ENCODE results near the gene IFNK. TPM values are rescaled to one million over a fixed set of nuclear protein-coding genes. Genes with fewer than 3 reads are reported as not detected.

Gene IFNK
- total and polyA plus RNA-seq, 8 donors = 0.14 TPM; not detected in 7

DNA sequence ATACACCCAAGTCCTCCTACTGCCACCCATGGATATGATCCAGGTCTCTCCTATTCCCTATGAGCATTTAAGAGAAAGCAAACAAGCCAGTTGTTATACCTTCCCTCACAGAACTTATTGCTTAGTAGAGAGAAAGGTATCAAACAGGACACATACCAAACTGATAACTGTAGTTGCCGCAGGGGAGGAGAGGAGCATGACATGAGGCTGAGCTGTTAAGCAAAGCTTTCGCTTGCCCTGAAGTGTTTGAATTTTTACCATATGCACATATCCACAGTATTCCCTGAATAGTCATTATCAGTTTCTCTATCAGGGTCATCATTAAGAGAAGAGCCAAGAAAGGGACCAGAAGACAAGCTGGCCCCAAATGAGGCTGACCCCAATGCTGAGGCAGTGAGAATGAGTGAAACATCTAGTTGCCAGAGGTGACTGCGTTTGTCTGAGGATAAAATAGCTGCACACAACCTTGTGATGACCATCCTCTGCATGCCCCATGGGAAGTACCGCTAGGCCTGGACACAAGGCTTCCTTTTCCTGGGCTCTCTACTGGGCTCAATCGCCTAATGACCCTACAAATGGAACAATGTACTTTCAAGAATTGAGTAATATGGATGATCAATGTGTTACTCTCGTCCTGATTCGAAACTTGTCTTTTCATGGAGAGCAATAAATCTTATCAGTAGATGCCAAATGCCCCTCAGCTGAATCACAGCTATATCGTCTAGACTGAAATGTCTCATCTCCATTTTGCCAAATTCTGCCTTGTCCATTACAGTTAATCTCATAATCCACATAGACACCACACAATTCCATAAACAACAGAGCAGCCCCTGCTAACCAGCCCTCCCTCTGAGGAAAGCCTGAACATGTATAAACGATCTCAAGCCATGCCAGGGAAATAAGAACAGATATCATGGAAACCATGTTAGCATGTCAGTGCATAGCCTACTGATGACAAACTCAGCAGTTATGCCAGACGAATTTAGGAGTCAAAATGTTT lies 4.3 kb upstream of the IFNK start:
- ATAC-seq = no peak
- intact Hi-C loops (cut with DNase I) = no loop called here

GRCh38 chr9:27520986-27521385 lies 3.1 kb upstream of the IFNK start:
- intact Hi-C loops (cut with DNase I) = no loop called here
- no peak overlapping the region for H3K4me3 ChIP-seq
- ATAC-seq = no peak

More for the DNA sequence above, 4.3 kb upstream of the IFNK start:
- Histone ChIP-seq H3K27ac (no peak overlapping the region), H3K36me3 (no peaks in the 10 kb centered on the region), H3K4me1 (no peaks in the 10 kb centered on the region), H3K27me3 (no peaks in the 10 kb centered on the region), H3K4me3 (no peak overlapping the region), H3K9me3 (no peaks in the 10 kb centered on the region)
- no peak for TF ChIP-seq CTCF (IDR thresholded peaks at IDR 0.05)
- DNase-seq = no peak

DNA sequence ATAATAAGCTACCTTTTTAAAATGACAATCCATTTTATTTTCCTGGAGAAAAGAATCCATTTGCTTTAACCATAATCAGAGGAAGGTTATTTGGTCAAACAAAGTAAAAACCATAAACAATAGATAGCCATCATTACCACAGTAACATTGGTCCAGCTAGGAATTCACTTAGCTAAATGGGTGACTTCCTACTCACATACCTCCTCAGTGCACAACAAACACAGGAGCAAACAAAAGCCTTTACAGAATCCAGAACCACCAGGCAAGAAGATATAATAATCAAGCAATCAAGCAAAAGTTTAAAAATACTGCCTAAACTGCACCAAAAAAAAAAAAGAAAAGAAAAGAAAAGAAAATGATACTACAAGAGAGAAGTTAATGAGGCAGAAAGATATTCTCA lies 949 bp upstream of the IFNK start:
- H3K4me1 ChIP-seq = peaks cover 0 to 7% of the 10 kb centered on the region in 2 donors
- intact Hi-C loops (cut with DNase I) = no loop called here

More at GRCh38 chr9:27520986-27521385, 3.1 kb upstream of the IFNK start:
- TF ChIP-seq CTCF (IDR thresholded peaks at IDR 0.05) = no peak
- Histone ChIP-seq H3K27ac (no peak overlapping the region), H3K4me1 (no peaks in the 10 kb centered on the region), H3K36me3 (no peaks in the 10 kb centered on the region), H3K27me3 (no peaks in the 10 kb centered on the region), H3K9me3 (no peaks in the 10 kb centered on the region)
- DNase-seq = no peak

DNA sequence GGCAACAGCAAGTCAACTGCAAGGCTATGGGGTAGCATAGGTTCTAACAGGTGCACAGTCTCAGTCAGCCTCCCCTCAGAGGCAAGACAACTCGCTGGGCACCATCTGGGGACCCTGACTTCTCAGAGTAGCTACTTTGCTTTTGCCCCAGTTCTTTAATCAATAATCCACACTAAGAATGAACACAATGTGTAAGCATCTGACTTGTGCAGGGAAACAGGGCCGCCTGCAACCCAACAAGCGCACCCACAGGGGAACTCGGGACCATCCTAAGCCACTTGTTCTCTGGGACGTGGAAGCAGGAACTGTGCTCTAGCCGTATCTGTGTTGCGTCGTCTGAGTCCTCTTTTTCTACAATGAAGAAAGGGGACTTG lies 3.6 kb downstream of the IFNK start:
- ATAC-seq (peak; percentile 1), DNase-seq (peak in 1 of 4 donors; percentile 47)
- no peak for TF ChIP-seq CTCF (IDR thresholded peaks at IDR 0.05)
- no peaks in the 10 kb centered on the region for H3K36me3 ChIP-seq
- peak overlapping the region; percentile 76 to 87 for H3K27ac ChIP-seq
- H3K27me3 ChIP-seq = peaks cover 0 to 26% of the 10 kb centered on the region in 2 donors
- H3K4me3 ChIP-seq = peak overlapping the region; percentile 70 to 81
- no peaks in the 10 kb centered on the region for H3K9me3 ChIP-seq
- peaks cover 0 to 26% of the 10 kb centered on the region in 2 donors for H3K4me1 ChIP-seq
- intact Hi-C loops (cut with DNase I) = loop anchor here in 1 of 2 donors (5.0 kb wide), 1 partner anchor 190 kb away; no protein-coding TSS in a partner anchor

More for the DNA sequence above, 949 bp upstream of the IFNK start:
- DNase-seq = no peak
- Histone ChIP-seq H3K9me3 (no peaks in the 10 kb centered on the region), H3K36me3 (no peaks in the 10 kb centered on the region), H3K27me3 (peaks cover 0 to 7% of the 10 kb centered on the region in 2 donors), H3K27ac (no peak overlapping the region), H3K4me3 (no peak overlapping the region)
- no peak for ATAC-seq
- TF ChIP-seq CTCF (IDR thresholded peaks at IDR 0.05) = no peak

Data from left lung (tissue), 10 donors.